ENCODE measurements around the gene SIVA1.

The SIVA1 gene

GRCh38 chr14:104751539-104752422 lies 1.2 kb upstream of the SIVA1 start:
- no peak for DNase-seq (ENCODE audit: low spot score)

GRCh38 chr14:104752423-104752734 lies 568 bp upstream of the SIVA1 start:
- no peak for DNase-seq (ENCODE audit: low spot score)

- no peak for DNase-seq (ENCODE audit: low spot score)
Measured at GRCh38 chr14:104753528-104754212, 723 bp downstream of the SIVA1 start.

- no peak for DNase-seq (ENCODE audit: low spot score)
Measured at GRCh38 chr14:104754213-104754851, 1.4 kb downstream of the SIVA1 start.

- no peak for DNase-seq (ENCODE audit: low spot score)
Measured at GRCh38 chr14:104755621-104756020, 2.7 kb downstream of the SIVA1 start.

GRCh38 chr14:104756477-104757237 lies 3.7 kb downstream of the SIVA1 start:
- no peak for DNase-seq (ENCODE audit: low spot score)

GRCh38 chr14:104757238-104757585 lies 4.3 kb downstream of the SIVA1 start:
- DNase-seq (ENCODE audit: low spot score), result no peak

- DNase-seq (ENCODE audit: low spot score), result no peak
Measured at GRCh38 chr14:104757681-104758392, 4.9 kb downstream of the SIVA1 start.

- no peak for DNase-seq (ENCODE audit: low spot score)
Measured at GRCh38 chr14:104758981-104759969, 6.3 kb downstream of the SIVA1 start.

- no peak for DNase-seq (ENCODE audit: low spot score)
Measured at GRCh38 chr14:104765517-104765916, 12.6 kb downstream of the SIVA1 start.

- no peak for DNase-seq (ENCODE audit: low spot score)
Measured at GRCh38 chr14:104766256-104766862, 13.4 kb downstream of the SIVA1 start.

GRCh38 chr14:104766863-104767633 lies 14.1 kb downstream of the SIVA1 start:
- DNase-seq (ENCODE audit: low spot score), result no peak

- no peak for DNase-seq (ENCODE audit: low spot score)
Measured at GRCh38 chr14:104767634-104767918, 14.6 kb downstream of the SIVA1 start.

GRCh38 chr14:104768437-104769323 lies 15.7 kb downstream of the SIVA1 start:
- peak; percentile 77 for DNase-seq (ENCODE audit: low spot score)

GRCh38 chr14:104769324-104770071 lies 16.6 kb downstream of the SIVA1 start:
- DNase-seq (ENCODE audit: low spot score), result no peak

- DNase-seq (ENCODE audit: low spot score), result no peak
Measured at GRCh38 chr14:104770072-104770579, 17.2 kb downstream of the SIVA1 start.

GRCh38 chr14:104770851-104771272 lies 17.9 kb downstream of the SIVA1 start:
- peak; percentile 29 for DNase-seq (ENCODE audit: low spot score)
